GM18873 (cell line): ENCODE results near the gene PALB2.

ENCODE experiments used
- ATAC-seq: cut with Tn5 transposase; IDR thresholded peaks from one replicate; pipeline ENCODE4 v1.9.1; 2021; ENCODE audit warnings: mild to moderate bottlenecking, moderate library complexity, moderate number of reproducible peaks; ENCODE audit not compliant: unreplicated experiment, low FRiP score

PALB2 gene

GRCh38 chr16:23556881-23557778, 84.0 kb downstream of the PALB2 start, which contains the start of the genes EARS2 and UBFD1:
Gene EARS2 (minus strand): TSS chr16:23557350. CDS start chr16:23557343, 7 bp downstream.
Gene UBFD1 (plus strand): TSS chr16:23557727. CDS start chr16:23557743, 16 bp downstream.
- ATAC-seq: peak; percentile 86

- ATAC-seq: no peak
These were observed 86.6 kb downstream of the PALB2 start for GRCh38 chr16:23554536-23554935.
